A549 (cell line): ENCODE data around the gene OTUB2.

ENCODE experiments used
- BCL3 ChIP-seq: fragments of >200 bp; sonication (Bioruptor Twin); formaldehyde crosslinking; IDR thresholded peaks from 3 replicates; pipeline ENCODE4 v1.6.1; 2016
- CBX8 ChIP-seq: fragments of 200-600 bp; sonication (generic); IDR thresholded peaks from 2 replicates; pipeline ENCODE4 v1.6.1; 2016
- CHD2 ChIP-seq: fragments of 150-350 bp; IDR thresholded peaks from 2 replicates; pipeline ENCODE4 v1.6.1; 2014; ENCODE audit warnings: low read length; ENCODE audit not compliant: partially characterized antibody
- CTCF ChIP-seq: fragments of >200 bp; sonication (Bioruptor Twin); formaldehyde crosslinking; IDR thresholded peaks from 3 replicates; pipeline ENCODE4 v1.5.1; 2016
- ESRRA ChIP-seq: fragments of 150-350 bp; IDR thresholded peaks from 2 replicates; pipeline ENCODE4 v1.6.1; 2014; ENCODE audit warnings: mild to moderate bottlenecking, low read length, borderline replicate concordance
- KDM1A ChIP-seq: fragments of 200-600 bp; sonication (generic); IDR thresholded peaks from 2 replicates; pipeline ENCODE4 v1.6.1; 2016; ENCODE audit warnings: low read depth, mild to moderate bottlenecking
- MAX ChIP-seq: IDR thresholded peaks from 2 replicates; pipeline ENCODE4 v1.6.1; 2012
- NR3C1 ChIP-seq: fragments of >200 bp; sonication (Bioruptor Twin); formaldehyde crosslinking; IDR thresholded peaks from 3 replicates; pipeline ENCODE4 v1.6.1; 2017
- POLR2A ChIP-seq: IDR thresholded peaks from 2 replicates; pipeline ENCODE4 v1.6.1; 2012; ENCODE audit warnings: mild to moderate bottlenecking, low read length
- RAD21 ChIP-seq, 2 experiments: fragments of >200 bp in 1 of 2; sonication (Bioruptor Twin) in 1 of 2; formaldehyde crosslinking in 1 of 2; IDR thresholded peaks in 1 of 2; conservative IDR thresholded peaks in 1 of 2; 2 replicates in 1 of 2; 3 replicates in 1 of 2; pipeline ENCODE4 v1.6.1; 2012 to 2018; ENCODE audit warnings: inconsistent platforms in 1 of 2
- REST ChIP-seq: fragments of 200-600 bp; sonication (generic); IDR thresholded peaks from 2 replicates; pipeline ENCODE4 v1.6.1; 2016; ENCODE audit warnings: antibody characterized with exemption, mild to moderate bottlenecking, moderate library complexity

GRCh38 chr14:94038921-94039629 lies 12.9 kb downstream of the OTUB2 start:
- TF ChIP-seq REST (no peak), CTCF (no peak), ESRRA (no peak), MAX (no peak), KDM1A (no peak), NR3C1 (no peak), CHD2 (no peak), POLR2A (no peak), BCL3 (no peak), CBX8 (no peak), RAD21 (conservative IDR thresholded peaks at IDR 0.05 in 1 of 2, IDR thresholded peaks at IDR 0.05 in 1 of 2) (no peak)
